HepG2 (cell line): Measurements from ENCODE around the gene SFXN2. TPM values are rescaled to one million over a fixed set of nuclear protein-coding genes. Genes with fewer than 3 reads are reported as not detected.

ENCODE experiments used
- ATAC-seq: fragments of 200-7000 bp; cut with Tn5 transposase; 3 replicates; pipeline ENCODE4 v1.9.1; 2020; ENCODE audit warnings: mild to moderate bottlenecking, moderate library complexity
- BruUV-seq: library from RNA; stranded (reverse); fragments of 400-500 nt; replicated peaks from 2 replicates; lab custom pipeline; 2021; lab: Mats Ljungman, UMichigan
- CTCF ChIA-PET: fragments of 300-600 bp; formaldehyde crosslinking; extraction: SDS; loops from one replicate; lab custom pipeline; 2021; ENCODE audit warnings: low total read pairs, inconsistent platforms, low intra/inter-chr PET ratio; lab: Yijun Ruan, JAX
- POLR2A ChIA-PET: fragments of 350-600 bp; sonication (Branson Sonifier 250); formaldehyde crosslinking; loops from one replicate; lab custom pipeline; 2020; ENCODE audit warnings: antibody characterized with exemption, inconsistent platforms; lab: Yijun Ruan, JAX
- DNase-seq: peaks from one replicate; pipeline ENCODE4 v3.0.0-alpha.2; 2015; ENCODE audit warnings: low spot score
- FAIRE-seq: peaks from 3 replicates; lab custom pipeline; 2011; peaks lifted over from hg19 to GRCh38; lab: Jason Lieb, UNC
- H2AFZ ChIP-seq: one replicate; pipeline ENCODE4 v1.6.1; 2011; ENCODE audit warnings: low read length, inconsistent platforms
- H3K27ac ChIP-seq: fragments of 300-600 bp; 3 replicates; pipeline ENCODE4 v1.8.0; 2011; ENCODE audit warnings: mixed run types, mild to moderate bottlenecking, mixed read lengths, low read length, inconsistent platforms; ENCODE audit not compliant: insufficient read depth; ENCODE audit errors: extremely low read length
- H3K27me3 ChIP-seq, 2 experiments: fragments of 200-600 bp in 1 of 2; 2 replicates in 1 of 2; 3 replicates in 1 of 2; pipeline versions ENCODE4 v1.6.0 to v1.8.0; 2011; ENCODE audit warnings: low read length in 2 of 2, mild to moderate bottlenecking in 2 of 2, moderate library complexity in 2 of 2, inconsistent platforms in 1 of 2; ENCODE audit not compliant: insufficient read depth in 2 of 2, control insufficient read depth in 1 of 2
- H3K36me3 ChIP-seq, 2 experiments: fragments of 200-600 bp in 1 of 2; replicated peaks in 1 of 2; 2 replicates in 1 of 2; 3 replicates in 1 of 2; pipeline versions ENCODE4 v1.5.1 to v1.8.0; 2011; ENCODE audit warnings: low read length in 2 of 2, inconsistent platforms in 1 of 2; ENCODE audit not compliant: insufficient read depth in 2 of 2, control insufficient read depth in 1 of 2
- H3K4me1 ChIP-seq: 2 replicates; pipeline ENCODE4 v1.5.1; 2012; ENCODE audit warnings: low read length, inconsistent platforms; ENCODE audit not compliant: insufficient read depth
- H3K4me2 ChIP-seq: 2 replicates; pipeline ENCODE4 v1.6.0; 2011; ENCODE audit warnings: low read depth, low read length, inconsistent platforms
- H3K4me3 ChIP-seq, 3 experiments: fragments of 200-600 bp in 1 of 3; sonication (generic), shearing (Covaris generic) in 1 of 3; replicated peaks in 1 of 3; 2 replicates each; pipeline ENCODE4 v1.5.1; 2011 to 2016; ENCODE audit warnings: low read length in 3 of 3, inconsistent platforms in 2 of 3, low read depth in 2 of 3, mild to moderate bottlenecking in 2 of 3, control low read depth in 1 of 3, mixed read lengths in 1 of 3; ENCODE audit not compliant: insufficient read depth in 1 of 3
- H3K79me2 ChIP-seq: one replicate; pipeline ENCODE4 v1.6.1; 2011; ENCODE audit warnings: low read length, inconsistent platforms; ENCODE audit not compliant: insufficient read depth
- H3K9ac ChIP-seq: 2 replicates; pipeline ENCODE4 v1.6.0; 2011; ENCODE audit warnings: mild to moderate bottlenecking, low read depth, low read length, inconsistent platforms; ENCODE audit not compliant: insufficient read depth
- H3K9me3 ChIP-seq: 2 replicates; pipeline ENCODE4 v1.5.1; 2012; ENCODE audit warnings: mild to moderate bottlenecking, low read length
- H4K20me1 ChIP-seq: 2 replicates; pipeline ENCODE4 v1.6.0; 2011; ENCODE audit warnings: inconsistent platforms, mild to moderate bottlenecking, low read length, moderate library complexity; ENCODE audit not compliant: insufficient read depth
- EZH2 ChIP-seq: conservative IDR thresholded peaks from 2 replicates; pipeline ENCODE4 v1.6.1; 2012; ENCODE audit warnings: mild to moderate bottlenecking, low read depth, low read length, moderate library complexity
- FOXJ3 ChIP-seq: sonication (generic); formaldehyde crosslinking; IDR thresholded peaks from 2 replicates; pipeline ENCODE4 v1.4.0; 2020; ENCODE audit warnings: missing genetic modification reagents, mild to moderate bottlenecking, borderline replicate concordance
- NFYC ChIP-seq: IDR thresholded peaks from 2 replicates; pipeline ENCODE4 v1.6.1; 2016; ENCODE audit warnings: missing genetic modification reagents, missing compliant biosample characterization
- POLR2A ChIP-seq, 2 experiments: IDR thresholded peaks; 2 replicates each; pipeline ENCODE4 v1.6.1; 2011; ENCODE audit warnings: low read depth in 2 of 2, low read length in 2 of 2, mild to moderate bottlenecking in 1 of 2, moderate library complexity in 1 of 2; ENCODE audit not compliant: insufficient read depth in 1 of 2
- PRMT3 ChIP-seq: sonication (generic); formaldehyde crosslinking; IDR thresholded peaks from 2 replicates; pipeline ENCODE4 v1.8.1; 2022; ENCODE audit warnings: low read depth, mild to moderate bottlenecking, moderate library complexity, missing genetic modification reagents, borderline replicate concordance
- RAD21 ChIP-seq: fragments of 450-650 bp; formaldehyde crosslinking; IDR thresholded peaks from 2 replicates; pipeline ENCODE4 v1.5.0; 2020; ENCODE audit warnings: mild to moderate bottlenecking
- RARA ChIP-seq: IDR thresholded peaks from 2 replicates; pipeline ENCODE4 v1.6.1; 2016; ENCODE audit warnings: missing genetic modification reagents, missing compliant biosample characterization
- SKI ChIP-seq: fragments of 450-650 bp; IDR thresholded peaks from one replicate; pipeline ENCODE4 v1.6.1; 2018; ENCODE audit warnings: mild to moderate bottlenecking; ENCODE audit not compliant: partially characterized antibody
- SRSF4 ChIP-seq: fragments of 200-400 bp; formaldehyde crosslinking; IDR thresholded peaks from one replicate; pipeline ENCODE4 v1.6.1; 2018; ENCODE audit warnings: mild to moderate bottlenecking, low read depth, low read length, moderate library complexity; ENCODE audit not compliant: poor library complexity, severe bottlenecking
- WIZ ChIP-seq: sonication (generic); formaldehyde crosslinking; IDR thresholded peaks from 2 replicates; pipeline ENCODE4 v1.5.1; 2020; ENCODE audit warnings: mild to moderate bottlenecking, missing genetic modification reagents
- ZBTB20 ChIP-seq: sonication (generic); formaldehyde crosslinking; IDR thresholded peaks from 2 replicates; pipeline ENCODE4 v1.8.1; 2023; ENCODE audit warnings: missing genetic modification reagents, low read depth, mild to moderate bottlenecking, borderline replicate concordance
- ZBTB3 ChIP-seq: sonication (generic); formaldehyde crosslinking; IDR thresholded peaks from 2 replicates; pipeline ENCODE4 v1.4.0; 2020; ENCODE audit warnings: low read depth, mild to moderate bottlenecking, moderate library complexity, missing genetic modification reagents, borderline replicate concordance
- ZNF264 ChIP-seq: sonication (generic); formaldehyde crosslinking; IDR thresholded peaks from 2 replicates; pipeline ENCODE4 v1.4.0; 2020; ENCODE audit warnings: missing genetic modification reagents
- ZNF3 ChIP-seq: IDR thresholded peaks from 2 replicates; pipeline ENCODE4 v1.7.0; 2017; ENCODE audit warnings: inconsistent platforms
- ZNF557 ChIP-seq: sonication (generic); formaldehyde crosslinking; IDR thresholded peaks from 2 replicates; pipeline ENCODE4 v1.4.0; 2020; ENCODE audit warnings: missing genetic modification reagents
- WGBS: methylation state at CpG from one replicate; pipeline ENCODE4 v1.1.6; 2017; ENCODE audit warnings: low lambda C conversion rate; 5-methylcytosine and 5-hydroxymethylcytosine counted together
- in situ Hi-C: cut with HindIII; loops from 2 replicates; pipeline ENCODE4 v1.10.0; 2017; ENCODE audit warnings: low pct_unique_long_range_greater_than_20kb; ENCODE audit not compliant: extremely low pct_ligation_motif_present
- intact Hi-C: fragments of 100-400 bp; cut with micrococcal nuclease; formaldehyde crosslinking; loops from one replicate; pipeline ENCODE4 v1.10.0; 2022; ENCODE audit not compliant: unreplicated experiment
- polyA plus RNA-seq, 8 experiments: library from polyadenylated mRNA; depleted of rRNA in 3 of 8; stranded (reverse) in 7 of 8; unstranded in 1 of 8; fragments of >200 nt; fragmentation: Illumina TruSeq in 4 of 8; extraction: Trizol in 4 of 8; gene quantifications; 2 replicates each; pipeline versions ENCODE4 v1.2.1 to v1.2.3, GENCODE V29; 2011 to 2016; ENCODE audit warnings: low read depth in 4 of 8, missing spikeins in 1 of 8, mixed read lengths in 1 of 8; ENCODE audit not compliant: insufficient read depth in 1 of 8
- total RNA-seq, 5 experiments: library from RNA; depleted of rRNA; stranded (reverse); fragments of >200 nt; fragmentation: Illumina TruSeq; extraction: Trizol; gene quantifications; 2 replicates each; pipeline ENCODE4 v1.2.3, GENCODE V29; 2016; ENCODE audit warnings: low read depth in 1 of 5
- TF ChIP-seq, protein P1 (sequence below): sonication (generic); formaldehyde crosslinking; IDR thresholded peaks from 2 replicates; pipeline ENCODE4 v1.5.0; 2020; ENCODE audit warnings: missing genetic modification reagents
- TF ChIP-seq, protein P2 (sequence below): IDR thresholded peaks from 2 replicates; pipeline ENCODE4 v1.6.1; 2016; ENCODE audit warnings: mild to moderate bottlenecking, missing biosample characterization, missing genetic modification reagents
- TF ChIP-seq, protein P3 (sequence below): sonication (generic); formaldehyde crosslinking; IDR thresholded peaks from 2 replicates; pipeline ENCODE4 v1.4.0; 2020; ENCODE audit warnings: mild to moderate bottlenecking, missing genetic modification reagents
- TF ChIP-seq, protein P4 (sequence below): sonication (generic); formaldehyde crosslinking; IDR thresholded peaks from 2 replicates; pipeline ENCODE4 v1.5.1; 2020; ENCODE audit warnings: missing genetic modification reagents, mild to moderate bottlenecking, borderline replicate concordance
- TF ChIP-seq, protein P5 (sequence below): sonication (generic); formaldehyde crosslinking; IDR thresholded peaks from 2 replicates; pipeline ENCODE4 v1.4.0; 2020; ENCODE audit warnings: missing genetic modification reagents

SFXN2 gene
- total and polyA plus RNA-seq, 2 of the 13 experiments (the other 11 are each of a cell fraction or from before 2014, with no cell fraction given) = 12.8 to 21.1 TPM

DNA sequence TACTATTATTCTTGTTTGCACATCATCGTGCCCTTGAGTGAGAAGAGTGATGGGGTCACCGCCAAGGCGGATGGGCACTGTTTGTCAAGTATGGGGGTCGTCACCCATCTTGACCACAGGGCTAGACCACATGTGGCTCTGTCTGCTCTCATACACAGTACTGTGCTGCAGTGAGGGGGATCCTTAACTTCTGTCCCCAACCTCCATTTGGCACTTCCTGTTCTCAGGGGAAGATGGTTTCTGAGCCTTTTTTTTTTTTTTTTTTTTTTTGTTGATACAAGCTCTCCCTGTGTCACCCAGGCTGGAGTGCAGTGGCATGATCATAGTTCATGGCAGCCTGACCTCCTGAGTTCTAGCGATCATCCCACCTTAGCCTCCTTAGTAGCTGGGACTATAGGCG lies 42.9 kb downstream of the SFXN2 start:
- no peak for FAIRE-seq
- TF ChIP-seq RAD21 (CRISPR knock-in tag) (no peak), ZNF557 (CRISPR knock-in tag) (no peak), ZNF264 (CRISPR knock-in tag) (no peak), FOXJ3 (no peak), NFYC (CRISPR knock-in tag) (no peak), SRSF4 (no peak), SKI (no peak), RARA (peak; percentile 11; the same call in 1 of the 2 replicates), WIZ (CRISPR knock-in tag) (no peak), ZBTB20 (CRISPR knock-in tag) (no peak), ZNF3 (CRISPR knock-in tag) (no peak), PRMT3 (CRISPR knock-in tag) (no peak), ZBTB3 (CRISPR knock-in tag) (no peak), EZH2 (no peak), POLR2A (IDR thresholded peaks at IDR 0.05; ENCODE audit: insufficient read depth in 1 of 2, low read depth in 2 of 2, low read length in 2 of 2) (no peak)
- TF ChIP-seq, protein P1, sequence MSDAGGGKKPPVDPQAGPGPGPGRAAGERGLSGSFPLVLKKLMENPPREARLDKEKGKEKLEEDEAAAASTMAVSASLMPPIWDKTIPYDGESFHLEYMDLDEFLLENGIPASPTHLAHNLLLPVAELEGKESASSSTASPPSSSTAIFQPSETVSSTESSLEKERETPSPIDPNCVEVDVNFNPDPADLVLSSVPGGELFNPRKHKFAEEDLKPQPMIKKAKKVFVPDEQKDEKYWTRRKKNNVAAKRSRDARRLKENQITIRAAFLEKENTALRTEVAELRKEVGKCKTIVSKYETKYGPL (CRISPR knock-in tag) = no peak
- TF ChIP-seq, protein P2, sequence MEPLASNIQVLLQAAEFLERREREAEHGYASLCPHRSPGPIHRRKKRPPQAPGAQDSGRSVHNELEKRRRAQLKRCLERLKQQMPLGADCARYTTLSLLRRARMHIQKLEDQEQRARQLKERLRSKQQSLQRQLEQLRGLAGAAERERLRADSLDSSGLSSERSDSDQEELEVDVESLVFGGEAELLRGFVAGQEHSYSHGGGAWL = no peak
- TF ChIP-seq, protein P3, sequence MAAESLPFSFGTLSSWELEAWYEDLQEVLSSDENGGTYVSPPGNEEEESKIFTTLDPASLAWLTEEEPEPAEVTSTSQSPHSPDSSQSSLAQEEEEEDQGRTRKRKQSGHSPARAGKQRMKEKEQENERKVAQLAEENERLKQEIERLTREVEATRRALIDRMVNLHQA (CRISPR knock-in tag) = no peak
- TF ChIP-seq, protein P4, sequence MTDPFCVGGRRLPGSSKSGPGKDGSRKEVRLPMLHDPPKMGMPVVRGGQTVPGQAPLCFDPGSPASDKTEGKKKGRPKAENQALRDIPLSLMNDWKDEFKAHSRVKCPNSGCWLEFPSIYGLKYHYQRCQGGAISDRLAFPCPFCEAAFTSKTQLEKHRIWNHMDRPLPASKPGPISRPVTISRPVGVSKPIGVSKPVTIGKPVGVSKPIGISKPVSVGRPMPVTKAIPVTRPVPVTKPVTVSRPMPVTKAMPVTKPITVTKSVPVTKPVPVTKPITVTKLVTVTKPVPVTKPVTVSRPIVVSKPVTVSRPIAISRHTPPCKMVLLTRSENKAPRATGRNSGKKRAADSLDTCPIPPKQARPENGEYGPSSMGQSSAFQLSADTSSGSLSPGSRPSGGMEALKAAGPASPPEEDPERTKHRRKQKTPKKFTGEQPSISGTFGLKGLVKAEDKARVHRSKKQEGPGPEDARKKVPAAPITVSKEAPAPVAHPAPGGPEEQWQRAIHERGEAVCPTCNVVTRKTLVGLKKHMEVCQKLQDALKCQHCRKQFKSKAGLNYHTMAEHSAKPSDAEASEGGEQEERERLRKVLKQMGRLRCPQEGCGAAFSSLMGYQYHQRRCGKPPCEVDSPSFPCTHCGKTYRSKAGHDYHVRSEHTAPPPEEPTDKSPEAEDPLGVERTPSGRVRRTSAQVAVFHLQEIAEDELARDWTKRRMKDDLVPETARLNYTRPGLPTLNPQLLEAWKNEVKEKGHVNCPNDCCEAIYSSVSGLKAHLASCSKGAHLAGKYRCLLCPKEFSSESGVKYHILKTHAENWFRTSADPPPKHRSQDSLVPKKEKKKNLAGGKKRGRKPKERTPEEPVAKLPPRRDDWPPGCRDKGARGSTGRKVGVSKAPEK (CRISPR knock-in tag) = no peak
- TF ChIP-seq, protein P5, sequence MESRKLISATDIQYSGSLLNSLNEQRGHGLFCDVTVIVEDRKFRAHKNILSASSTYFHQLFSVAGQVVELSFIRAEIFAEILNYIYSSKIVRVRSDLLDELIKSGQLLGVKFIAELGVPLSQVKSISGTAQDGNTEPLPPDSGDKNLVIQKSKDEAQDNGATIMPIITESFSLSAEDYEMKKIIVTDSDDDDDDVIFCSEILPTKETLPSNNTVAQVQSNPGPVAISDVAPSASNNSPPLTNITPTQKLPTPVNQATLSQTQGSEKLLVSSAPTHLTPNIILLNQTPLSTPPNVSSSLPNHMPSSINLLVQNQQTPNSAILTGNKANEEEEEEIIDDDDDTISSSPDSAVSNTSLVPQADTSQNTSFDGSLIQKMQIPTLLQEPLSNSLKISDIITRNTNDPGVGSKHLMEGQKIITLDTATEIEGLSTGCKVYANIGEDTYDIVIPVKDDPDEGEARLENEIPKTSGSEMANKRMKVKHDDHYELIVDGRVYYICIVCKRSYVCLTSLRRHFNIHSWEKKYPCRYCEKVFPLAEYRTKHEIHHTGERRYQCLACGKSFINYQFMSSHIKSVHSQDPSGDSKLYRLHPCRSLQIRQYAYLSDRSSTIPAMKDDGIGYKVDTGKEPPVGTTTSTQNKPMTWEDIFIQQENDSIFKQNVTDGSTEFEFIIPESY (CRISPR knock-in tag) = peak; percentile 8; the same call in 1 of the 2 replicates

More for the DNA sequence above, 42.9 kb downstream of the SFXN2 start:
- ChIA-PET POLR2A (interaction anchor here (0.6 kb wide), 1 partner anchor 55 kb away, joined by 3 read pairs; no protein-coding TSS in a partner anchor), CTCF (no interaction called here)
- DNase-seq = no peak
- Histone ChIP-seq H3K4me2 (no peak overlapping the region), H3K27ac (no peak overlapping the region), H2AFZ (no peak overlapping the region), H3K9ac (no peak overlapping the region), H3K79me2 (peaks cover 3% of the 10 kb centered on the region), H3K36me3 (no peaks in the 10 kb centered on the region), H3K4me3 (no peak overlapping the region), H3K9me3 (no peaks in the 10 kb centered on the region), H3K4me1 (peaks cover 30% of the 10 kb centered on the region), H4K20me1 (no peaks in the 10 kb centered on the region), H3K27me3 (no peaks in the 10 kb centered on the region)
- no TSS peak for BruUV-seq
- in situ Hi-C loops = no loop called here
- 84% methylated on average over 6 of the region's 6 CpGs for WGBS
- intact Hi-C loops = no loop called here
- peak; percentile 37; the same call in 2 of the 3 replicates for ATAC-seq
